Gastroesophageal sphincter (tissue), 3 donors: Measurements from ENCODE around the gene KRT82.

Source experiments
- EP300 ChIP-seq: sonication (generic); formaldehyde crosslinking; IDR thresholded peaks from one replicate; pipeline ENCODE4 v1.6.1; 2017; ENCODE audit warnings: antibody characterized with exemption, mild to moderate bottlenecking
- POLR2A ChIP-seq, 2 donors: fragments of 450-650 bp; IDR thresholded peaks; one replicate each; pipeline ENCODE4 v1.6.1; 2017; ENCODE audit warnings: antibody characterized with exemption in 2 of 2, mild to moderate bottlenecking in 2 of 2, moderate library complexity in 1 of 2
- POLR2AphosphoS5 ChIP-seq: sonication (generic); formaldehyde crosslinking; IDR thresholded peaks from one replicate; pipeline ENCODE4 v1.6.1; 2017; ENCODE audit warnings: antibody characterized with exemption
- TF ChIP-seq, protein P1 (sequence below), 4 experiments: fragments of 200-600 bp in 2 of 4; fragments of 450-650 bp in 2 of 4; sonication (generic) in 1 of 4; IDR thresholded peaks; one replicate each; pipeline ENCODE4 v1.5.1; 2017 to 2019; ENCODE audit warnings: antibody characterized with exemption in 4 of 4, mild to moderate bottlenecking in 2 of 4, moderate library complexity in 2 of 4

DNA sequence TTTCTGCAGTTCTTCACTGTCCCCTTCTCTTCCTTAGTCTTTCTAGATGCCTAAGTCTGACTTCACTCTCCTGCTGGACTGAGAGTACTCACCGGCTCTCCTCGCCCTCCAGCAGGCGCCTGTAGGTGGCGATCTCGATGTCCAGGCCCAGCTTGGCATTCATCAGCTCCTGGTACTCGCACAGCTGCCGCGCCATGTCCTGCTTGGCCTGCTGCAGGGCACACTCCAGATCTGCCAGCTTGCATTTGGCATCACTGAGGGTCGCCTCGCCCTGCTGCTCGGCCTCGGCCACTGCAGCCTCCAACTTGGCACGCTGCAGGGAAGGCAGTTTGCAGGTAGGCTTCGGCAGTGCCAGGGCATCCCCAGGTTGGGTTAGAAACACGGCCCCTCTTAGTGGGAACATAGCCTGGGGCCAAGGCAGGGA is 25.9 kb downstream of the KRT82 start:
- TF ChIP-seq, protein P1, sequence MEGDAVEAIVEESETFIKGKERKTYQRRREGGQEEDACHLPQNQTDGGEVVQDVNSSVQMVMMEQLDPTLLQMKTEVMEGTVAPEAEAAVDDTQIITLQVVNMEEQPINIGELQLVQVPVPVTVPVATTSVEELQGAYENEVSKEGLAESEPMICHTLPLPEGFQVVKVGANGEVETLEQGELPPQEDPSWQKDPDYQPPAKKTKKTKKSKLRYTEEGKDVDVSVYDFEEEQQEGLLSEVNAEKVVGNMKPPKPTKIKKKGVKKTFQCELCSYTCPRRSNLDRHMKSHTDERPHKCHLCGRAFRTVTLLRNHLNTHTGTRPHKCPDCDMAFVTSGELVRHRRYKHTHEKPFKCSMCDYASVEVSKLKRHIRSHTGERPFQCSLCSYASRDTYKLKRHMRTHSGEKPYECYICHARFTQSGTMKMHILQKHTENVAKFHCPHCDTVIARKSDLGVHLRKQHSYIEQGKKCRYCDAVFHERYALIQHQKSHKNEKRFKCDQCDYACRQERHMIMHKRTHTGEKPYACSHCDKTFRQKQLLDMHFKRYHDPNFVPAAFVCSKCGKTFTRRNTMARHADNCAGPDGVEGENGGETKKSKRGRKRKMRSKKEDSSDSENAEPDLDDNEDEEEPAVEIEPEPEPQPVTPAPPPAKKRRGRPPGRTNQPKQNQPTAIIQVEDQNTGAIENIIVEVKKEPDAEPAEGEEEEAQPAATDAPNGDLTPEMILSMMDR (IDR thresholded peaks at IDR 0.05): peak in 1 of 4 experiments; percentile 31
- no peak for TF ChIP-seq POLR2A (IDR thresholded peaks at IDR 0.05)
- TF ChIP-seq EP300: no peak
- TF ChIP-seq POLR2AphosphoS5: no peak
